ENCODE results near the gene GSDME.
A peak's percentile ranks its signal among the peaks of the same experiment; 100 is the strongest.

Gene GSDME

GRCh38 chr7:24769014-24769830 is 12.0 kb upstream of the GSDME start:
- no peak for DNase-seq

GRCh38 chr7:24767878-24768569 is 10.8 kb upstream of the GSDME start:
- no peak for DNase-seq

- DNase-seq, result no peak
These were observed 7.9 kb upstream of the GSDME start for GRCh38 chr7:24764972-24765744.

- DNase-seq, result no peak
These were observed 6.7 kb upstream of the GSDME start for GRCh38 chr7:24764011-24764410.

- DNase-seq, result no peak
These were observed 6.1 kb upstream of the GSDME start for GRCh38 chr7:24763303-24763901.

- DNase-seq, result no peak
These were observed 5.5 kb upstream of the GSDME start for GRCh38 chr7:24762771-24763170.

GRCh38 chr7:24760968-24761367 is 3.7 kb upstream of the GSDME start:
- no peak for DNase-seq

GRCh38 chr7:24756545-24757352 is 515 bp downstream of the GSDME start:
- peak; percentile 2 for DNase-seq

- no peak for DNase-seq
These were observed 1.5 kb downstream of the GSDME start for GRCh38 chr7:24755541-24756407.

- DNase-seq, result no peak
These were observed 2.3 kb downstream of the GSDME start for GRCh38 chr7:24754906-24755506.

- DNase-seq, result no peak
These were observed 5.0 kb downstream of the GSDME start for GRCh38 chr7:24752073-24752800.

- no peak for DNase-seq
These were observed 5.8 kb downstream of the GSDME start for GRCh38 chr7:24751484-24751883.

- DNase-seq, result no peak
These were observed 6.7 kb downstream of the GSDME start for GRCh38 chr7:24750441-24751055.

GRCh38 chr7:24748521-24748920 is 8.7 kb downstream of the GSDME start:
- no peak for DNase-seq

- no peak for DNase-seq
These were observed 11.9 kb downstream of the GSDME start for GRCh38 chr7:24745355-24745754.

GRCh38 chr7:24743471-24743870 is 13.8 kb downstream of the GSDME start:
- DNase-seq, result no peak

GRCh38 chr7:24742506-24743162 is 14.6 kb downstream of the GSDME start:
- no peak for DNase-seq

GRCh38 chr7:24741679-24742505 is 15.4 kb downstream of the GSDME start:
- no peak for DNase-seq

All from NCI-H2171 (cell line).